ENCODE measurements around the gene AGBL3.

GRCh38 chr7:134985894-134986362 is 380 bp upstream of the AGBL3 start:
- TF ChIP-seq CTCF (IDR thresholded peaks at IDR 0.05; ENCODE audit: borderline replicate concordance, extremely low read depth, low read length, poor library complexity, severe bottlenecking) (no peak), EZH2 (IDR thresholded peaks at IDR 0.05; ENCODE audit: borderline replicate concordance, low read depth, low read length, severe bottlenecking) (no peak)

All from DND-41 (cell line).